ENCODE data around the gene RASSF3.

GRCh38 chr12:64609536-64610078, 688 bp upstream of the RASSF3 start:
- TF ChIP-seq CTCF (IDR thresholded peaks at IDR 0.05) (no peak), ZFX (IDR thresholded peaks at IDR 0.05; ENCODE audit: borderline replicate concordance) (no peak)
